HEK293 (cell line): ENCODE data around the gene THTPA.
A peak's percentile ranks its signal among the peaks of the same experiment; 100 is the strongest.

ENCODE experiments used
- CTCF ChIA-PET: fragments of 350-600 bp; formaldehyde crosslinking; extraction: SDS; loops from one replicate; lab custom pipeline; 2021; ENCODE audit warnings: antibody characterized with exemption; lab: Yijun Ruan, JAX
- POLR2A ChIA-PET: fragments of 300-600 bp; formaldehyde crosslinking; extraction: SDS; loops from one replicate; lab custom pipeline; 2020; ENCODE audit warnings: antibody characterized with exemption, inconsistent platforms; lab: Yijun Ruan, JAX
- H3K27ac ChIP-seq: fragments of 200-500 bp; sonication (Bioruptor generic); 2 replicates; pipeline ENCODE4 v1.5.1; 2014; ENCODE audit warnings: low read depth, low read length, control low read depth, inconsistent platforms; ENCODE audit errors: extremely low read depth
- H3K36me3 ChIP-seq, 2 experiments: fragments of 200-500 bp in 1 of 2; sonication (Bioruptor generic) in 1 of 2; 1 replicate in 1 of 2; 2 replicates in 1 of 2; pipeline ENCODE4 v1.5.1; 2014 to 2017; ENCODE audit warnings: inconsistent platforms in 2 of 2, low read length in 2 of 2; ENCODE audit not compliant: control insufficient read depth in 2 of 2, insufficient read depth in 1 of 2
- H3K4me1 ChIP-seq: fragments of 200-500 bp; sonication (Bioruptor generic); 2 replicates; pipeline ENCODE4 v1.5.1; 2014; ENCODE audit warnings: mild to moderate bottlenecking, low read length, inconsistent platforms; ENCODE audit not compliant: control insufficient read depth, insufficient read depth
- H3K4me3 ChIP-seq: 2 replicates; pipeline ENCODE4 v1.5.1; 2011; ENCODE audit warnings: low read depth, mild to moderate bottlenecking, control low read depth, low read length, moderate library complexity
- H3K9me3 ChIP-seq: fragments of 200-500 bp; sonication (Bioruptor generic); 2 replicates; pipeline ENCODE4 v1.5.1; 2014; ENCODE audit warnings: low read depth, low read length, inconsistent platforms; ENCODE audit not compliant: control insufficient read depth, insufficient read depth
- GLI2 ChIP-seq: fragments of 450-650 bp; formaldehyde crosslinking; IDR thresholded peaks from 2 replicates; pipeline ENCODE4; 2017; ENCODE audit warnings: missing biosample characterization, missing genetic modification characterization, low read depth, borderline replicate concordance
- REPIN1 ChIP-seq: fragments of 450-650 bp; formaldehyde crosslinking; IDR thresholded peaks from 2 replicates; pipeline ENCODE4 v1.5.1; 2017; ENCODE audit warnings: missing biosample characterization, missing genetic modification characterization, low read depth
- SCRT1 ChIP-seq: fragments of 450-650 bp; formaldehyde crosslinking; IDR thresholded peaks from 2 replicates; pipeline ENCODE4 v1.5.1; 2016; ENCODE audit warnings: missing biosample characterization, missing genetic modification characterization, borderline replicate concordance
- ZNF132 ChIP-seq: fragments of 450-650 bp; formaldehyde crosslinking; IDR thresholded peaks from 2 replicates; pipeline ENCODE4 v1.5.1; 2017; ENCODE audit warnings: missing biosample characterization, missing genetic modification characterization, borderline replicate concordance
- ZNF140 ChIP-seq: fragments of 450-650 bp; formaldehyde crosslinking; IDR thresholded peaks from 2 replicates; pipeline ENCODE4 v1.5.1; 2016; ENCODE audit warnings: missing biosample characterization, missing genetic modification characterization
- ZNF148 ChIP-seq: fragments of 450-650 bp; formaldehyde crosslinking; IDR thresholded peaks from 2 replicates; pipeline ENCODE4 v1.5.0; 2017; ENCODE audit warnings: missing biosample characterization, missing genetic modification characterization, borderline replicate concordance
- ZNF157 ChIP-seq: fragments of 450-650 bp; formaldehyde crosslinking; IDR thresholded peaks from 2 replicates; pipeline ENCODE4 v1.5.1; 2016; ENCODE audit warnings: missing biosample characterization, missing genetic modification characterization
- ZNF223 ChIP-seq: fragments of 450-650 bp; formaldehyde crosslinking; IDR thresholded peaks from 2 replicates; pipeline ENCODE4 v1.5.1; 2016; ENCODE audit warnings: missing biosample characterization, missing genetic modification characterization
- ZNF266 ChIP-seq: fragments of 450-650 bp; formaldehyde crosslinking; IDR thresholded peaks from 2 replicates; pipeline ENCODE4 v1.5.1; 2016; ENCODE audit warnings: missing biosample characterization, missing genetic modification characterization, low read depth
- ZNF335 ChIP-seq: fragments of 450-650 bp; formaldehyde crosslinking; conservative IDR thresholded peaks from 2 replicates; pipeline ENCODE4 v1.5.1; 2016; ENCODE audit warnings: missing biosample characterization, missing genetic modification characterization
- ZNF341 ChIP-seq: fragments of 450-650 bp; formaldehyde crosslinking; IDR thresholded peaks from 2 replicates; pipeline ENCODE4; 2016; ENCODE audit warnings: low read depth, missing biosample characterization, missing genetic modification characterization
- ZNF488 ChIP-seq: fragments of 450-650 bp; formaldehyde crosslinking; IDR thresholded peaks from 2 replicates; pipeline ENCODE4 v1.5.1; 2016; ENCODE audit warnings: missing biosample characterization, missing genetic modification characterization
- ZNF518A ChIP-seq: fragments of 450-650 bp; formaldehyde crosslinking; conservative IDR thresholded peaks from 2 replicates; pipeline ENCODE4 v1.5.1; 2016; ENCODE audit warnings: low read depth, missing biosample characterization, missing genetic modification characterization
- ZNF558 ChIP-seq: fragments of 450-650 bp; formaldehyde crosslinking; IDR thresholded peaks from 2 replicates; pipeline ENCODE4 v1.5.1; 2016; ENCODE audit warnings: missing biosample characterization, missing genetic modification characterization
- ZNF623 ChIP-seq: fragments of 450-650 bp; formaldehyde crosslinking; IDR thresholded peaks from 2 replicates; pipeline ENCODE4 v1.5.1; 2016; ENCODE audit warnings: missing biosample characterization, missing genetic modification characterization
- ZNF624 ChIP-seq: fragments of 450-650 bp; formaldehyde crosslinking; IDR thresholded peaks from 2 replicates; pipeline ENCODE4 v1.5.1; 2017; ENCODE audit warnings: missing biosample characterization, missing genetic modification characterization
- ZNF629 ChIP-seq: fragments of 450-650 bp; formaldehyde crosslinking; IDR thresholded peaks from 2 replicates; pipeline ENCODE4 v1.5.1; 2017; ENCODE audit warnings: missing biosample characterization, missing genetic modification characterization
- ZNF701 ChIP-seq: fragments of 450-650 bp; formaldehyde crosslinking; IDR thresholded peaks from 2 replicates; pipeline ENCODE4 v1.5.1; 2016; ENCODE audit warnings: missing biosample characterization, missing genetic modification characterization
- ZNF776 ChIP-seq: fragments of 450-650 bp; formaldehyde crosslinking; IDR thresholded peaks from 2 replicates; pipeline ENCODE4 v1.5.0; 2017; ENCODE audit warnings: missing biosample characterization, missing genetic modification characterization, borderline replicate concordance

Gene THTPA

GRCh38 chr14:23577004-23577681, 21.1 kb downstream of the THTPA start:
- no peaks in the 10 kb centered on the region for H3K4me1 ChIP-seq
- TF ChIP-seq ZNF629 (no peak), ZNF335 (tag by site-specific recombination) (no peak), ZNF132 (no peak), ZNF266 (tag by site-specific recombination) (no peak), ZNF488 (tag by site-specific recombination) (no peak), ZNF701 (tag by site-specific recombination) (no peak), ZNF140 (no peak), REPIN1 (tag by site-specific recombination) (no peak), ZNF558 (tag by site-specific recombination) (no peak), ZNF518A (tag by site-specific recombination) (no peak)
- TF ChIP-seq, all 188 proteins: peak for 0
- Histone ChIP-seq H3K27ac (no peak overlapping the region), H3K9me3 (no peaks in the 10 kb centered on the region), H3K36me3 (no peaks in the 10 kb centered on the region), H3K4me3 (no peak overlapping the region)
- POLR2A ChIA-PET = no interaction called here
- CTCF ChIA-PET = no interaction called here

GRCh38 chr14:23577710-23578392, 21.8 kb downstream of the THTPA start:
- no peaks in the 10 kb centered on the region for H3K36me3 ChIP-seq
- TF ChIP-seq ZNF223 (tag by site-specific recombination) = no peak
- H3K4me1 ChIP-seq = no peaks in the 10 kb centered on the region
- H3K4me3 ChIP-seq = no peak overlapping the region
- ChIA-PET POLR2A (no interaction called here), CTCF (interaction anchor here (0.6 kb wide), 1 partner anchor 25 kb away, joined by 3 read pairs; no protein-coding TSS in a partner anchor)
- H3K27ac ChIP-seq = no peak overlapping the region
- no peaks in the 10 kb centered on the region for H3K9me3 ChIP-seq

- Histone ChIP-seq H3K27ac (no peak within 1 kb of the TSS), H3K4me3 (no peak within 1 kb of the TSS), H3K36me3 (no peaks in the 10 kb centered on the region), H3K4me1 (no peaks in the 10 kb centered on the region), H3K9me3 (no peaks in the 10 kb centered on the region)
- CTCF ChIA-PET = interaction anchor here (0.6 kb wide), 1 partner anchor 24 kb away, joined by 3 read pairs; no protein-coding TSS in a partner anchor
- POLR2A ChIA-PET = interaction anchor here (0.7 to 1.0 kb wide), 2 partner anchors 12 to 22 kb away, joined by 3 to 4 read pairs; partner anchors contain the start of gene AP1G2
- TF ChIP-seq GLI2 (tag by site-specific recombination) (no peak), ZNF776 (tag by site-specific recombination) (no peak), ZNF341 (tag by site-specific recombination) (peak; percentile 94), ZNF157 (tag by site-specific recombination) (no peak), ZNF624 (tag by site-specific recombination) (no peak), ZNF148 (no peak), SCRT1 (tag by site-specific recombination) (no peak), ZNF623 (no peak)
Measured at GRCh38 chr14:23578560-23579310, 22.7 kb downstream of the THTPA start, which contains the start of gene JPH4. Gene JPH4, minus strand, starts transcription at chr14:23578790. Its CDS starts 1,337 bp downstream, at chr14:23577453.
